ACHN (cell line): Measurements from ENCODE around the gene TRIM28.

Experiments used
- DNase-seq: peaks from one replicate; pipeline ENCODE4 v3.0.0-alpha.2; 2015
- in situ Hi-C: cut with HindIII; loops from 2 replicates; pipeline ENCODE4 v1.10.0; 2017; ENCODE audit warnings: low sequenced_read_pairs, low pct_ligation_motif_present, low pct_unique_long_range_greater_than_20kb

The TRIM28 gene

DNA sequence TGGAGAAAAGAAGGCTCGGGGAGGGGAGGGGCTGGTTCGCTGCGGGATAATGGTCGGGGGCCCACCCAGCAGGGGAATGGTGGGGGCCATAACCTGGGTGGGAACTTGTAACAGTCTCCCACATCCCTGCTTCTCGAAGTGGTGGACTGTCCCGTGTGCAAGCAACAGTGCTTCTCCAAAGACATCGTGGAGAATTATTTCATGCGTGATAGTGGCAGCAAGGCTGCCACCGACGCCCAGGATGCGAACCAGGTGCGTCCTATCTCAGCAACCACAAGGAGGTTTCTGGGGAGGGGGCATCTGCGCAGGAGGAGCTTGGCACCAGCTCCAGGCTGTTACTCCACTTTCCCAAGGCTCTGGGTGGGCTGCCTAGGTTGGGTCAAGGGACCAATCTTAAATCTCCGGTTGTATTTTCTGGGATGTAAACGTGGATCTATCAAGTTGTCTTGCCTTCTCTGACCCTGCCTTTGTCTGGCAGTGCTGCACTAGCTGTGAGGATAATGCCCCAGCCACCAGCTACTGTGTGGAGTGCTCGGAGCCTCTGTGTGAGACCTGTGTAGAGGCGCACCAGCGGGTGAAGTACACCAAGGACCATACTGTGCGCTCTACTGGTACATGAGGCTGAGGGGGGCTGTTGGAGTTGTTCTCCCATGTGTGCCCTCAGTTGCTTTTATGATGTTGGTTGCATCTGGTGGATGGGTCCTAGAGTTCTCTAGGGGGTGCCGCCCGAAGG, 1.6 kb downstream of the TRIM28 start:
- DNase-seq = no peak
- in situ Hi-C loops = no loop called here

DNA sequence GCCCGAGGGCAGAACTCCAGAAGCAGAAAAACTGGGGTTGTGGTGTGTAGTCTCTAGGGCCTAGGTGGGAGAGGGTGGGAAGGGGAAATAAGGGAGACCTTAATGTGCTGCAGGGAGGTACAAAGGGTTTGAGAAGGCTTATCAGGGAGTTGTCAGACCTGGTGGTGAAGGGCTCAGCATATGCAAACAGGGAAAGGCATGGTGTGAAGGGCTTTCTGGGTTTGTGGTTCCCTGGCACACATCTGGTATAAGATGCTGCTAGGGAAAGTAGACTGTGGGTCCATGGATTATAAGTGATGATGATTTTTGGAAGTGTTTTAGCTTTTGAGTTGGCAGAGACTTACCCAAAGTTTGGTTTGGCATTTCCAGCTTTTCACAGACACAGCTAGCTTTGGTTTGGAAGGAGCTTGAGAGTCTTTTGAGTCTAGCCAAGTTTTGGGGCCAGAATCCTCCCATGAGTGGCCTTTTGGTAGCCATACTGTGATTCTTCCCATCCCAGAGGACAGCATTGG, 2.2 kb downstream of the TRIM28 start:
- no peak for DNase-seq
- in situ Hi-C loops = no loop called here

DNA sequence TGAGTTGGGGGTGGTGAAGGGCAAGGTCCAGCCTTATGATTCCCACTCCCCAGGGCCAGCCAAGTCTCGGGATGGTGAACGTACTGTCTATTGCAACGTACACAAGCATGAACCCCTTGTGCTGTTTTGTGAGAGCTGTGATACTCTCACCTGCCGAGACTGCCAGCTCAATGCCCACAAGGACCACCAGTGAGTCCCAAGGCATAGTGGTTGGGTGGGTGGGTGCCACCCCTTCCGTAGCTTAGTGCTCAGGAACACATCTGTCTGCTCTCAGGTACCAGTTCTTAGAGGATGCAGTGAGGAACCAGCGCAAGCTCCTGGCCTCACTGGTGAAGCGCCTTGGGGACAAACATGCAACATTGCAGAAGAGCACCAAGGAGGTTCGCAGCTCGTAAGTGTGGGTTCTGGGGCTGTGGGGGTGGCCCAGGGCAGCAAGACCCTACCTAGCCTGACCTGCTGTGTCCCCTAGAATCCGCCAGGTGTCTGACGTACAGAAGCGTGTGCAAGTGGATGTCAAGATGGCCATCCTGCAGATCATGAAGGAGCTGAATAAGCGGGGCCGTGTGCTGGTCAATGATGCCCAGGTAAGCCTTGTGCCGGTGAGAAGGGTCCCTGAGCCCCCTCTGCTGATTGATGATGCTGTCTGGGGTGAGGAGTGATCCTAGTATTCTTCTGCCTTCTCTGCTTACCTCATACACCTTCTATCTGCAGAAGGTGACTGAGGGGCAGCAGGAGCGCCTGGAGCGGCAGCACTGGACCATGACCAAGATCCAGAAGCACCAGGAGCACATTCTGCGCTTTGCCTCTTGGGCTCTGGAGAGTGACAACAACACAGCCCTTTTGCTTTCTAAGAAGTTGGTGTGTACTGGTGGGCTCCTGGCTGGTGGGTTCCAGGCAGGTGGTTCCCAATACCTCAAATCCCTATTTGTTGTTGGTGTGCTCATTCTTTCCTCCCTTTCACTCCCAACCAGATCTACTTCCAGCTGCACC, 3.8 kb downstream of the TRIM28 start:
- in situ Hi-C loops = no loop called here
- DNase-seq = no peak

DNA sequence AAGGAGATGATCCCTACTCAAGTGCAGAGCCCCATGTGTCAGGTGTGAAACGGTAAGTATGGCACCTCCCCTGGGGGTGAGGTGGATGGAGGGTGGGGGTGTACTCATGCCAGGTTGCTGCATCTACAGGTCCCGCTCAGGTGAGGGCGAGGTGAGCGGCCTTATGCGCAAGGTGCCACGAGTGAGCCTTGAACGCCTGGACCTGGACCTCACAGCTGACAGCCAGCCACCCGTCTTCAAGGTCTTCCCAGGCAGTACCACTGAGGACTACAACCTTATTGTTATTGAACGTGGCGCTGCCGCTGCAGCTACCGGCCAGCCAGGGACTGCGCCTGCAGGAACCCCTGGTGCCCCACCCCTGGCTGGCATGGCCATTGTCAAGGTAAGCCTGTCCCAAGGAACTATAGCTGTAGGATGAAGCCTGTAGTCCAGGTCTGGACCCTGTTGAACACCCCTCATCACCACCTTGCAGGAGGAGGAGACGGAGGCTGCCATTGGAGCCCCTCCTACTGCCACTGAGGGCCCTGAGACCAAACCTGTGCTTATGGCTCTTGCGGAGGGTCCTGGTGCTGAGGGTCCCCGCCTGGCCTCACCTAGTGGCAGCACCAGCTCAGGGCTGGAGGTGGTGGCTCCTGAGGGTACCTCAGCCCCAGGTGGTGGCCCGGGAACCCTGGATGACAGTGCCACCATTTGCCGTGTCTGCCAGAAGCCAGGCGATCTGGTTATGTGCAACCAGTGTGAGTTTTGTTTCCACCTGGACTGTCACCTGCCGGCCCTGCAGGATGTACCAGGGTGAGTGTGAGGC, 5.2 kb downstream of the TRIM28 start:
- in situ Hi-C loops = no loop called here
- no peak for DNase-seq

DNA sequence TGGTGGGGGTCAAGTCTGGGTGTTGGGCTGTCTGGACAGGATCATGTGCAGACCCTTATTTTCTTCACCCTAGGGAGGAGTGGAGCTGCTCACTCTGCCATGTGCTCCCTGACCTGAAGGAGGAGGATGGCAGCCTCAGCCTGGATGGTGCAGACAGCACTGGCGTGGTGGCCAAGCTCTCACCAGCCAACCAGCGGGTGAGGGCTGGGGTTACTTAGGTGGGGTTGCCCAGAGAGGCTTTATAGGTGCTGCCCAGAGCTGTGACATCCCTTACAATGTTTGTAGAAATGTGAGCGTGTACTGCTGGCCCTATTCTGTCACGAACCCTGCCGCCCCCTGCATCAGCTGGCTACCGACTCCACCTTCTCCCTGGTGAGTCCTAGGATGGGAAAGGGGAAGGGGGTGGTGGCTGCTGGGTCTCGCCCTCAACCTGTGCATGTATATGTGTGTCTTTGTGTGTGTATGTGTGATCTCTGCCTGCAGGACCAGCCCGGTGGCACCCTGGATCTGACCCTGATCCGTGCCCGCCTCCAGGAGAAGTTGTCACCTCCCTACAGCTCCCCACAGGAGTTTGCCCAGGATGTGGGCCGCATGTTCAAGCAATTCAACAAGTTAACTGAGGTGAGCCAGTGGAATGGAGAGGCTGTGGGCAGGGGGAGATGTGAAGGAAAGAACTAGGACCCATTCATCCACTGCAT, 5.9 kb downstream of the TRIM28 start:
- no peak for DNase-seq
- in situ Hi-C loops = no loop called here

DNA sequence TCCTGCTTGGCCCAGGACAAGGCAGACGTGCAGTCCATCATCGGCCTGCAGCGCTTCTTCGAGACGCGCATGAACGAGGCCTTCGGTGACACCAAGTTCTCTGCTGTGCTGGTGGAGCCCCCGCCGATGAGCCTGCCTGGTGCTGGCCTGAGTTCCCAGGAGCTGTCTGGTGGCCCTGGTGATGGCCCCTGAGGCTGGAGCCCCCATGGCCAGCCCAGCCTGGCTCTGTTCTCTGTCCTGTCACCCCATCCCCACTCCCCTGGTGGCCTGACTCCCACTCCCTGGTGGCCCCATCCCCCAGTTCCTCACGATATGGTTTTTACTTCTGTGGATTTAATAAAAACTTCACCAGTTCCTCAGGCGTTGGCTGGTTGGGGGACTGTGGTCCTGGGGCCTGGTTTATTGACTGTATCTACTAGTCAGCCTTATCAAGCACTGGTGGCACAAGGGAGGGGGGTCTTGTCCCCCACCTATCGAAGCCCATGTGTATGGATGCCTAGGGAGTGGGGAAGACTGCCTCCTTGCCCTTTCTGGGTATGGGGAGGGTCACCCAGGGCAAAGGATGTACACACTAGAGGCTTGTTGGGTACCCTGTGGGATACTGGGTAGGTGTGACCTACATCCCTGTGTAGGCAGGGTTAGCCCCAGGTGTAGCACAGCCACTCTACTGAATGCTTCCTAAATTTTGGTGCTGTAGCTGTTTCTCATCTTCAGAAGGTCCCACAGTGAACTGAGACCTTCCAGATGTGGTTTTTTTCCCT, 6.7 kb downstream of the TRIM28 start:
- DNase-seq = no peak
- in situ Hi-C loops = no loop called here

DNA sequence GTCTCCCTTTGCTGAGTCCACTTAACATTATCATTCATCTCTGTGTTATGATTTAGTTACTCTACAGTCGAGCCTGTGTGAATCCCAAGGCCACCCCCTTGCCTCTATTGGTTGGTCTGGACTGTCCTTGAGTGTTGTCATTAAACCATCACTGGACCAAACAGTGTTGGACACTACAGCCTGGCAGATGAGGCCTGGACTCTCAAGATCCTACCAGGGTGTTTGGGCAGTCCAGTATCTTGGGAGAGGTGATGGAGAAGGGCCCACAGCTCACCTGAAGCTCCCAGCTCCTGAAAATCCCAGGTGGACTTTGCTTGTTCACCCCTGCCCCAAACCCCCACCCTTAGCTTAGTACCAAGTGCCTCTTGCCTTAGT, 7.2 kb downstream of the TRIM28 start:
- DNase-seq = no peak
- in situ Hi-C loops = no loop called here

DNA sequence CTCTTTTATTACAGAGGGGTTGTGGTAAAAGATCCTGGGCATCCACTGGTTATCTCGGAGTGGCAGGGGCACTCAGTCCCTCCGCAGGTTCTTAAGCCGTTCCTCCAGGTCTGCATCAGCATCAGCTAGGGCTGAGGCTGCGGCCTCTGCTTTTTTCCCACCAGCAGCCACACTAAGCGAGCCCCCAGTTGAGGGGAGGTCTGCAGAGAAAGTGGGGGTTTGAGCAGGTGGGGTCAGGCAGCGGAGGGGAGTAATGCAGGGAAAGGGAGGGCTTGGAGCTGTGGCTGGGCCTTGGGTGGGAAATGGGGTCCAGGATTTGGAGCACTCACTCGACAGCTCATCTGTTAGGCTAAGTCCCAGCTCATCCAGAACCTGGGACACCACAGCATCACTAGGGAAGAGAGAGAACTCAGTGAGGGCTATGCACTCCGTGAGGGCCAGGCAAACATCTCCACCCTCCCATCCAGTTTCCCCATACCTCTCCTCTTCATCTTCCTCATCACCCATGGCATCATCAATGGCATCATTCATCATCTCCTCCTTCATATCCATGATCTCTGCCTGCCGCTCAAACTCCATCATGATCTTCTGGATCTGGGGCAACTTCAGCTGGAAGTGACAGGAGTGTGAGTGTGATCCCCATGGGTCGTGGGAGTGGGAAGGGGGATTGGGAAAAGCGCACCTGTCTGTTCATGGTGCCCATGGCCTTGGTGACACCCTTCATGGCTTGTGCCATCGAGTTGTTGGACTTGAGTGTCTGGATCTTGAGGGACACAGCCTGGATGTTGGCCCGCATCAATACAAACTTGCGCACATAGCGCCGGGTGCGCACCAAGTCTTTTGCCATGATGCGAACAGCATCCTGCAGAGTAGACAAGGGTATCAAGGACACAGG, 8.0 kb downstream of the TRIM28 start:
- DNase-seq = no peak
- in situ Hi-C loops = no loop called here

DNA sequence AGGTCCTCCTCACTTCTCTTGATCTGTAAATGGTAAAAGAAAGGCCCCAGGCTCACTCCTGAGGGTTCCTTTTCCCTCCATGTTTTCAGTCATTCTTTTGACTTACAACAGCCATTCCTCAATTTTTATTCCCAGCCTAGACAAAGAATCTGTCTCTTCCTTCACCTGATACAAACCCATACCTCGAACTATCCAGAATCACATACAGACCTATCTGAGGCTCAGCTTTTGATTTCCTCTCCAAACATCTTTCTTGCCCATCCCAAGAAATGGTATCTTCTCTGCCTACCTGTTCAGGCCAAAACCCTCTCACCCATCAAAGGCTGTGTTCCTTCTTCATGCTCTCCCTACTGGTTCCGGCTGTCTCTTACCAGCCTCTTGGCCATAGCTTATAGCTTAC, 8.8 kb downstream of the TRIM28 start:
- in situ Hi-C loops = no loop called here

DNA sequence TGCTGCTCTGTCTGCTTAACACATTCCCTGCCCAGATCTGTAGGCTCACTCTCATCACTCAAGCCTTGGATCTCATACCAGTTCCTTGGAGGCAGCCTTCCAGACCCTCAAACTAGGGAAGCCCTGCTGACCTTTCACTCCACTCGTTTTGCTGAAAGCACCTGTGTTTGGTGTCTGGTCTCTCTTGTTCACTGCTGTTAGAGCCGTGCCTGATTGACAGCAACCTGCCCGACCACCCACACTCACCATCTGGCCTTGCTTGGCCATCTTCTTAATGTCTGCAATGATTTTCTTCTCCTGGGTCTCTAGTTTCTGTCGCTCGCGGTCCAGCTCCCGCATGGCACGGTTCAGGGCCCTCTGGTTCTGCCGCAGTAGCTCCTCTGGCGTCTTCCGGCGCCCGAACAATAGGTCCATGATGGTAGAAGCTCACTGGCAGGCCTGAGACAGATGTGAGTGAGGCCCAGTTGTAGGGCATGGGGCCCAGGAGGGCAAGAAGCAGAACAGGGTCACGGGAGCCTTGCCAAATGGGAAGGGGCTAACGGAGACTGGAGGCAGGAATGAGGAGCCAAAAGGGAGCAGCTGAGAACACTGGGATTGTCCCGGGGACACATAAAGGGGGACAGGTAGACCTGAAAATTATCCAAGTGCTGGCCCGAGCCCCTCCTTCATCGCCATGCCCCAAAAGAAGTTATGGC, 10.1 kb downstream of the TRIM28 start:
- DNase-seq = no peak
- in situ Hi-C loops = no loop called here

More for the DNA sequence above, 8.8 kb downstream of the TRIM28 start:
- no peak for DNase-seq

DNA sequence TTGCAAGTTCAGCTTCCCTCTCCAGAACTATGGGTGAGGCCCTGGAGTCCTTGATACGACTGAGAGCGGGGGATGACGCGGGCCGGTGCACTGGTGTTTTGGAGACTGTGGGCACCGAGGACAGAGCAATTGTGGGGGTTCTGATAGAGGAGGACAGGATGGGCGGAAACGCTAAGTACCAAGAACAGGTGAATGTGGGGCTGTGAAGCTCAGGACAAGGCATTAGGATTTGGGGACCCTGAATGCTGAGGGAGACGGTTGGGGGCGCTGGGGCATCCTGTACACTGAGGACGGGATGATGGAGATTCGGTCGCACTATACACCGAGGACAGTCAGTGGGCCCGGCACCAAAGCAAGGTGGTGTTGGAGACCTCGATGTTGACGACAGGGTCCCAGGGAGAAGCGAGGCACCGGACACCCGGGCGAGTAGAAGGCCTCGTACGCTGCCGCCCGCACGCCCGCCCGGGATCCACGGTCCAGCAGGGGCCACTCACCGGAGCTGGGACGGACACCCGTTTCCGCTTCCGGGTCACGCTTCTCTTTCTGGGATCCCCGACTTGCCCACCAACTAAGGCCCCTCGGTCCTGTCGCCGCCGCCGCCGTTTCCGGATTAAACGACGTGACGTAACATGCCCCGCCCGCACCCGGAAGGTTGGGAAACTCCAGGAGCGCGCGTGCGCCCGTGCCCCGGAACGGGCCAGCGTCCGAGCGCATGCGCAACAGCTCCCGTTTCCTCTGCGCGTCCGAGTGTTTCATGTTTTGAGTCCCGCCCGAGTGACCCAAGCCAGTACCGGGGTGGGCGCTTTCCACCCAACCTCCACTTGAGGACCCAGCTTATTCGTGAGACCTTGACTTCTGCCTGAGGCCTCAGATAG, 10.9 kb downstream of the TRIM28 start, which contains the start of gene CHMP2A:
CHMP2A (minus strand) TSS at position 612 of the 875 bp plus-strand sequence. CDS start 893 bp downstream, outside the sequence.
- peak; percentile 93 for DNase-seq
- in situ Hi-C loops = no loop called here

DNA sequence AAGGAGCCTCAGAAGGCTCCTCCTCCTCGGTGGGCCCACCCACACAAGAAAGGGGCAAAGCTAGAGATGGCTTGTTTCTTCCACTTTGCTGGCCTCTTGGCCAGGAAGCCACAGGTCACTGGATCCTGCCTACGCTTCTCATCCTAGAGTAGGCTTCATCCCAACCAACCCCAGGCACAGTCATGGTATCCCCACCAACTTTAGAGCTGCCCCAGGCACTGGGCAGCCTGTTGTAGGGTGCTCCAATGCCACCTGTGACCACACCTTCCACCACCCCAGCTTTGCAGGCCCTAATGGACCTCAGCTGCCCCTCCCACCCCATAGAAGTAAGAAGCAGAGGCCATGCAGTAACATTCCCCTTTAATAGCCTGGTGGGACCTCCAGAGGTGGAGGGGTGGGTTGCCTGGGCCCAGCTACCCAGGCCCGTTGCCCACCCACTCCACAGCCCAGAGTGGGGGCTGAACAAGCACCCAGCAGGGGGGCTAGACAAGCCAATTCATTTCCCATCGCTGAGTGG, 11.6 kb downstream of the TRIM28 start:
- in situ Hi-C loops = no loop called here
- DNase-seq = no peak

DNA sequence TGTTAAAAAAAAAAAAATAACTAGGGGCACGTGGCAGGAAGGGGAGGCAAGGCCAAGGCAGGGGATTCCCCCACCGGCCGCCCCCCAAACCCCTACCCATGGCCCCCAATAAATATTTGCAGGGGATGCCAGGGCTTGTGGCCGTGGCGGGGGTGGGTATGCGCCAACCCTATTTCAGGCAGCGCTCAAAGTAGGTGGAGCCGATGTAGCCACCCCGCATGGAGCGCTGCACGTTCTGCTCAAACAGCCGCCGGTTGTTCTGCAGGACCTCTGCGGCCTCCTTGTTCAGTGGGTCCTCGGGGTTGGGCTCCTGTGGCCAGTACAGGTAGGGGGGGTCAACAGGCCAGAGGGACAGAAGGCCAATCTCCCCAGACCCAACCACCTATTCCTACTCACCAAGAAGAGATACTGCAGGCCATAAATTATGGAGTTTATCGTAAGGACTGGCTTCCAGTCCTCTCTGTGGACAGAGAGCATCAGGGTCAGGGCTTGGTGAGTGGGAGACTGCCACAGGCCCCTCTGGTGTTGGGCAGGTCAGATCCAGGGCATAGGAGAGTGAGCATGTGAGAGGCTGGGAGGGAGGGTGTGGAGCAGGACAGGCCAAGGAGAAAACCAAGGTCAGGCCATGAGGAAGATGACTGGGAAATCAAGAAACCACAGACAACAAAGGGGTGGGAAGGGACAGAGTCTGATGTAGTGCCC, 12.2 kb downstream of the TRIM28 start:
- no peak for DNase-seq
- in situ Hi-C loops = no loop called here

DNA sequence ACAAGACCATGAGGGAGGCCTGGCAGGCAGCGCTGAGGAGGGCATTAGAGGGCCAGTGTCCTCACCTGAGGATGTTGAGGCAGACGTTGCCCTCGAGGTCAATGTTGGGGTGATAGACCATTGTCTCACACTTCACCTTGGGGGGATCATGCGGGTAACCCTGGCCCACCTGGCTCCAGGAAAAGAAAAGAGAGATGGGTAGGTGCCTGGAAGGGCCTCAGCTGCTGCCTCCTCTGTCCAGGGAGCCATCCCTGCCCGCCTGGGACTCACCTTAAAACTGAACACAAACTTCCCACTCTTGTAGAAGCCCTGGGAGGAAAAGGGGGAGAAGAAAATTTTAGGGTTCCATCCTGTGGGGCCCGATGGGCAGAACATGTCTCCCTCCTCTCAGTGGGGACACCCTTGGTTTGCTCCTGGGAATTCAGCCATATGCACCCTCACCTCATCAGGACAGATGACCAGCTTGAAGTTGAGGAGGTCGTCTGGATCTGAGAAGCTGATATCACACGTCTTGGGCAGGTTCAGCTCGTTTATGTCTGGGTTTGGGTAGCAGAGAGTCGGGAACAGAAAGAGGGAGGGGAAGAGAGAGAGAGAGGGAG, 12.9 kb downstream of the TRIM28 start:
- no peak for DNase-seq
- in situ Hi-C loops = no loop called here
